Measurements from ENCODE around the gene LGALS3BP. TPM values are rescaled to one million over a fixed set of nuclear protein-coding genes. Genes with fewer than 3 reads are reported as not detected.

The LGALS3BP gene
- total RNA-seq, 1 experiment from 2014 or later: 116 TPM

DNA sequence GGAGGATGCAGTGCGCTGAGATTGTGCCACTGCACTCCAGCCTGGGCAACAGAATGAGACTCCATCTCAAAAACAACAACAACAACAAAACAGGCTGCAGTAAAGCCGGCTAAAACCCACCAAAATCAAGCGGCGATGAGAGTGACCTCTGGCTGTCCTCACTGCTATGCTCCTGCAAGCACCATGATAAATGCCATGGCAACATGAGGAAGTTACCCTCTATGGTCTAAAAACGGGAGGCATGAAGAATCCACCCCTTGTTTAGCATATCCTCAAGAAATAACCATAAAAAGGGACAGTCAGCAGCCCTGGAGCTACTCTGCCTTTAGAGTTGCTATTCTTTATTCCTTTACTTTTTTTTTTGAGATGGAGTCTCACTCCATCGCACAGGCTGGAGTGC is 8.4 kb upstream of the LGALS3BP start:
- Histone ChIP-seq H3K27me3 (ENCODE audit: control insufficient read depth, insufficient read depth, low read length) (no peaks in the 10 kb centered on the region), H3K36me3 (replicated peaks; ENCODE audit: control insufficient read depth, insufficient read depth, low read length) (no peaks in the 10 kb centered on the region; the same call in 1 of the 2 replicates), H3K4me3 (ENCODE audit: insufficient read depth, low read depth, low read length) (no peak overlapping the region)
- DNase-seq: no peak

DNA sequence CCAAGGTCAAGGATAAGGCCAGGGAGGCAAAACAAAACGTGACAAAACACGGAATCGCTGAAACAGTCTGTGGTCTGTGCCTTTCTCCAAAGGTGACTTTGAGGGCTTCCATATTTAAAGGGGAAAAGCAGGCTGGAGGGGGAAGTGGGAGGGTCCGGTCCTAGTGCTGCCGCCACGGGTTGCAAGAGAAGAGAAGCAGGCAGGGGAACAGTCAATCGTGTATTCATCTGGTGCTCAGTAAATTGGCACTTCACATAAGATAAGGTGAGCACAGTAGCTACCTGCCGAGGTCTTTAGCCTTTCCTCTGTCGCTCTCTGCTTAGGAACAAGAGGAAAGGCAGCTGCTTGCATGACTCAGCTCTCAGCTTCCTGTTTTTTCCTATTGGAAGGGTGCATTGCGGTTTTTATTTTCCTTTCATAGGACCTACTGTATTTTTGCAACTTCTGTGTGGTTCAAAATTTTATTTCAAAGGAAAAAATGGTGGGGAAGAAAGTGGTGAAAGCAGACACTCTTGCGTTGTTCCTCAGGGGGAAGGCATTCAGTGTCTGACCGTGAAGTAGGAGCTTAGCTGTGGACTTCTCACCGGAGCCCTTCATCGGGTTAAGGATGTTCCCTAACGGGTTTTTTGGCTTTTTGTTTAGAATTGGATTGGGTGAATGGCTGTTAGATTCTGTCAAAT is 7.1 kb upstream of the LGALS3BP start:
- Histone ChIP-seq H3K36me3 (replicated peaks; ENCODE audit: control insufficient read depth, insufficient read depth, low read length) (no peaks in the 10 kb centered on the region; the same call in 1 of the 2 replicates), H3K27me3 (ENCODE audit: control insufficient read depth, insufficient read depth, low read length) (no peaks in the 10 kb centered on the region), H3K4me3 (ENCODE audit: insufficient read depth, low read depth, low read length) (peak overlapping the region; percentile 11; the same call in 1 of the 2 replicates)
- no peak for DNase-seq

DNA sequence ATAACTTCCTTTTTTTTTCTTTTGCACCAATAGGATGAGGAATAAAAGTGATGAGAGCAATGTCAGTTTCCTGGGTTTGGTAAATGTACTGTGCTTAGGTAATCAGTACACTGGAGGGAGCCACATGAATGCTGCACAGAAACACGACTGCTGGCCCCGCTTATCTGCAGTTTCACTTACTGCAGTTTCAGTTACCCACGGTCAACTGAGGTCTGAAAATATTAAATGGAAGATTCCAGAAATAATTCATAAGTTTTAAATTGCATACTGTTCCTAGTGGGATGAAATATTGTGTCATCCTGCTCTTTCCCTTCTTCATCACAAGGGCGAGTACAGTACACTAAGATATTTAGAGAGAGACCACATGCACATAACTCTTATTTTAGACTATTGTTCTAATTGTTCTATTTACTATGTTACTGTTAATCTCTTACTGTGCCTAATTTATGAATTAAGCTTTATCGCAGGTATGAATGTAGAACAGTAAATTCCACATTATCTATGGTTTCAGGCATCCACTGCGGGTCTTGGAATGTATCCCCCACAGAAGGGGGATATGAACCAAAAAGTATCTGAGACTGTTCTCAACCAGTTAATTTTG is 6.4 kb upstream of the LGALS3BP start:
- Histone ChIP-seq H3K27me3 (ENCODE audit: control insufficient read depth, insufficient read depth, low read length) (no peaks in the 10 kb centered on the region), H3K36me3 (replicated peaks; ENCODE audit: control insufficient read depth, insufficient read depth, low read length) (no peaks in the 10 kb centered on the region; the same call in 1 of the 2 replicates), H3K4me3 (ENCODE audit: insufficient read depth, low read depth, low read length) (no peak overlapping the region)
- DNase-seq: no peak

DNA sequence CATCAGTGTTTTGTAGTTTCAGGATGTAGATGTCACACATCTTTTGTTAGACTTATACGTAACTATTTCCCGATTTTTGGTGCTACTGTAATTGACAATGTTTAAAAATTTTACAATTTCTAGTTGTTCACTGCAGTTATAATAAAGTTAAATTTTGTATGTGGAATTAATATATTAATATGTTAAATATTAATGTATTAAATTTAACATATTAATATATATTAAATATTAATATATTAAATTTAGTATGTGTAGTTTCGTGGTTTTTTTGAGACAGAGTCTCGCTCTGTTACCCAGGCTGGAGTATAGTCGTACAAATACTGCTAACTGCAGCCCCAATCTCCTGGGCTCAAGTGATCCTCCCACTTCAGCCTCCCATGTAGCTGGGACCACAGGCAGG is 5.7 kb upstream of the LGALS3BP start:
- no peak for DNase-seq
- Histone ChIP-seq H3K27me3 (ENCODE audit: control insufficient read depth, insufficient read depth, low read length) (no peaks in the 10 kb centered on the region), H3K4me3 (ENCODE audit: insufficient read depth, low read depth, low read length) (no peak overlapping the region), H3K36me3 (replicated peaks; ENCODE audit: control insufficient read depth, insufficient read depth, low read length) (no peaks in the 10 kb centered on the region; the same call in 1 of the 2 replicates)

DNA sequence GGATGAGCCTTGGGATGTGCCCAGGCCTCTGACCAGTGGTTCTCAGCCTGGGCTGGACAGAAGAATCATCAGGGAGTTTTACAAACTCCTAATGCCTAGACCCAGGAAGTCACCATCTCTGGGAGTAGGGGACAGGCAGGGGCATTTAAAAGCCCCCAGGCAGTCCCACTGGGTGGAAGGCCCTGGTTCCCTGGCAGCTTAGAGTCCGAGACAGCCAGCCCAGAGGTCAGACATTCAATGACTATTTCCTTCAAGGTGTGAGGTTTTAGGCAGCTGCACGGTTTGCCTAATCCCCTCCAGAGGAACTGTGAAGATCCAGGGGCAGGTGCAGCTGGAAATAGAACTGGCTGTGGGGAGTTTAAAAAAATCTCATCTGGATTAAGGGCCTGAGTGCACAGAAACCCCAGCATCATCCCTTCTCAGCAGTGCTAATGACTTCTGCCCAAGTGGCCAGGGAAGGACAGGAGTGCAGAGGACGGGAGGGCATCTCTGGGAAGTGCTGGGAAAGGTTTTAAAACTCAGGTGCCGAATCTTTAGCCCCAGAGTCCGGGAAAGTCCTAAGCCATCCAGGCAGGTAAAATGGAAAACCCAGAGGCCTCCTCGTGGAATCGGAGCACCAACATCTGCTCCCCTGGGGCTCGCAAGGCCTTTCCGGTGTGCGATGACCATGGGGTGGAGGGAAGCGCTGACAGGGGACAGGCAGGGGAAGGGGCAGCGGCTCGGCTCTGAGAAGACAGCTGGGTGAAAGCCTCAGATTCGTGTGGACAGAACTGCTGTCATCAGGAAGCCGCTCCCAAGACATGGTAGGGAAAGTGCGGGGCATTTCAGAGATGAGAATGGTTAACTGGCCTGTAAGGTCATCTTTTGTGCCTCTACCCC is 1.5 kb upstream of the LGALS3BP start:
- no peaks in the 10 kb centered on the region for H3K27me3 ChIP-seq (ENCODE audit: control insufficient read depth, insufficient read depth, low read length)
- H3K4me3 ChIP-seq (ENCODE audit: insufficient read depth, low read depth, low read length): no peak overlapping the region
- no peak for DNase-seq
- H3K36me3 ChIP-seq (replicated peaks; ENCODE audit: control insufficient read depth, insufficient read depth, low read length): no peaks in the 10 kb centered on the region

DNA sequence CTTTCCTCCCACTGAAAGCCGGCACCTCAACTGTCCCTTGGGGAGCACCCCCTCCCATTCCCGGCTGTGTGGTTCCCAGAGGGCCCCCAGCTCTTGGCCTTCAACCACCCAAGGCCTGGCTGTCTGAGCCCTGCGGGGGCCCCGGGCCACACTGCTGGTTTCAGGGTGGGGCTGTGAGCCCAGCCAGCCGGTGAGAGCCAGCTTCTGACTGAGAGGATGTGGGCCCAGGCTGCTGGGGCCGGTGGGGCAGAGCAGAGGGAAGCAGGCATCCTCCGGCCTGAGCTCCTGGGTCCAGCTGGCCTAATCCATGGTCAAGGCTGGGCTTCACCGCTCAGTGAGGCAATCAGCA is 875 bp upstream of the LGALS3BP start:
- Histone ChIP-seq H3K4me3 (ENCODE audit: insufficient read depth, low read depth, low read length) (no peak overlapping the region), H3K27me3 (ENCODE audit: control insufficient read depth, insufficient read depth, low read length) (no peaks in the 10 kb centered on the region)
- DNase-seq: no peak

DNA sequence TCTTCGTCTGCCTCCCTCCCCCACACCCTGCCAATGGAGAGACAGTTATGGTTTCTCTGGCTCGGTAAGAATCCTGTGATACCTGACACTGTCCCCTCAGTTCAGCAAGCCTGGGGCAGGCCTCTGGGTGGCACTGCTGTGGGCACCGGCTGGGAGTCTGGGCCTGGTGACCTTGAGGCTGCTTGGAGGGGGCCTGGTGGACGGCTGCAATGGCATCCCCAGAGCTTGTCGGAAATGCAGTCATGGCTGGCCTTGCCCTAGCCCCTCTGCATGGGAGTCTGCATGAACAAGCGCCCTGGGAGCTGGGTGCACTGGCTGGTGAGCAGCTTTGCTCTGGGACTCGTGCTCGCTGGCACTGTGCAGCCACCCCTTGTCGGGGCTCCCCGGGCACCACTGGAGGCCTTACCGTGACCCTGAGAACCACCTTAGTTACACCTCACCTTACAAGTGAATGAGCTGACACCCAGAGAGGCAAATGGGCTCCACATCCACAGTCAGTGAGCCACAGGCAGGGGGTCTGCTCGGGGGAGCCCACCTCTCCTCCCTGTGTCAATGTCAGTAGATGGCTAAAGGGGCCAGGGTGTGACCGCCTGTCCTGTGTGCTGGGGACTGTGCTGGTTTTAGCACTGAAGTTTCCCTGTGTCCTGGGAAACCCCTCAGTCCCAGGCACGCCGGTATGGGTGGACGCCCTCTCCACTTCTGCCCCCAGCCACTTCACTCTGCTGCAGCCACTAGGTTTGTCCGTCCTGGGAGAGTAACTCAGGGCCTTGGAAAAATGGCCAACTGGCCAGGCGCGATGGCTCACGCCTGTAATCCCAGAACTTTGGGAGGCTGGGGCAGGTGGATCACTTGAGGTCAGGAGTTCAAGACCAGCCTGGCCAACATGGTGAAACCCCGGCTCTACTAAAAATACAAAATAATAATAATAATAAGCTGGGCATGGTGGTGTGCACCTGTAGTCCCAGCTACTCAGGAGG is 1.4 kb downstream of the LGALS3BP start:
- no peaks in the 10 kb centered on the region for H3K27me3 ChIP-seq (ENCODE audit: control insufficient read depth, insufficient read depth, low read length)
- no peaks in the 10 kb centered on the region for H3K36me3 ChIP-seq (replicated peaks; ENCODE audit: control insufficient read depth, insufficient read depth, low read length)
- no peak overlapping the region for H3K4me3 ChIP-seq (ENCODE audit: insufficient read depth, low read depth, low read length)
- DNase-seq: no peak

More for the DNA sequence above, 875 bp upstream of the LGALS3BP start:
- H3K36me3 ChIP-seq (replicated peaks; ENCODE audit: control insufficient read depth, insufficient read depth, low read length): no peaks in the 10 kb centered on the region

DNA sequence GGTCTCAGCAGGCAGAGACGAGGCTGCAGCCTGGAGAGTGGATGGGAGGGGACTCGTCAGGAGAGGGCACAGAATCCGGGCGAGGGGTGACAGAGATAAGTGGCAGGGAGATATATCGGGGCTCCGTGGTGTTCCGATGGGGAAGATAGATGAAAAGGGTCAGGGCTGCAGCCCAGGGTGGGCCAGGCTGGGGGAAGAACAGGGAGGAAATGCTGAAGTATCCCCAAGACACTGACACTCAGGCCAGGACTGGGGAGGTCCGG is 2.1 kb downstream of the LGALS3BP start:
- Histone ChIP-seq H3K36me3 (replicated peaks; ENCODE audit: control insufficient read depth, insufficient read depth, low read length) (no peaks in the 10 kb centered on the region), H3K27me3 (ENCODE audit: control insufficient read depth, insufficient read depth, low read length) (no peaks in the 10 kb centered on the region), H3K4me3 (ENCODE audit: insufficient read depth, low read depth, low read length) (no peak overlapping the region)
- DNase-seq: no peak

DNA sequence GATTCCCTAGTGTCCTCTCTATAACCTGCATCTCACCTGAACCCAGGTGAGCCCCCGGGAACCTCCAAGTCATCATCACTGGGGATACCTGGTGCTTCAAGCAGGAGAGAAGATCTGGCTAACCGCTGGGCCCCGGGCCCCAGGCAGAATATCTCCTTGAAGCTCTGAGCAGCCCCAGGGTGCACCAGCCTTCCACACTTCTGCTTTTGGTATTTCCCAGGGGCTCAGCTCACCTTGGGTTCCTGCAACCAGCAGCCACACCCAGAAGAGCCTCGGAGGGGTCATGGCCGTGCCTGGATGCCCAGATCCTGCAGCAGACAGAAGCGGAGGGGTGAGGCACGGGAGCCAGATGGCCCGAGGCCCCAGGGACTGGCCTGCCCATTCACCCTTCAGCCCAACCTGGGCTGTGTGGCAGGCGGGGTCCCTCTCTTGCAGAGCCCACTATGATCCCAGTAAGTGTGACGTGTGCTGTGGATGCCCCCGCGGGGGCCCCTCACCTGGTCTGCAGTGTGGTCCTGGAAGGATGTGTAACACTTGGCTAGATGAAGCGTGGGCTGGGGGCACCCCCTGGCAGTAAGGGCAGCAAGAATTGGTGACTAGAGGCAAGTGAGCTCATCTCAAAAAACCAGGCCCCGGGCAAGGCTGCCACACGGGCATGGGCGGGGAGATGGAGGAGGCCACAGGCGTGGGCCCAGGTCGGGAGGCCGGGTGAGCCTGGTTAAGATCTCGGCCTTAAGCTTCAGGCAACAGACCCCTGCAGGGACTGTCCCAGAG is 2.6 kb downstream of the LGALS3BP start:
- Histone ChIP-seq H3K4me3 (ENCODE audit: insufficient read depth, low read depth, low read length) (no peak overlapping the region), H3K27me3 (ENCODE audit: control insufficient read depth, insufficient read depth, low read length) (no peaks in the 10 kb centered on the region), H3K36me3 (replicated peaks; ENCODE audit: control insufficient read depth, insufficient read depth, low read length) (no peaks in the 10 kb centered on the region)
- no peak for DNase-seq

DNA sequence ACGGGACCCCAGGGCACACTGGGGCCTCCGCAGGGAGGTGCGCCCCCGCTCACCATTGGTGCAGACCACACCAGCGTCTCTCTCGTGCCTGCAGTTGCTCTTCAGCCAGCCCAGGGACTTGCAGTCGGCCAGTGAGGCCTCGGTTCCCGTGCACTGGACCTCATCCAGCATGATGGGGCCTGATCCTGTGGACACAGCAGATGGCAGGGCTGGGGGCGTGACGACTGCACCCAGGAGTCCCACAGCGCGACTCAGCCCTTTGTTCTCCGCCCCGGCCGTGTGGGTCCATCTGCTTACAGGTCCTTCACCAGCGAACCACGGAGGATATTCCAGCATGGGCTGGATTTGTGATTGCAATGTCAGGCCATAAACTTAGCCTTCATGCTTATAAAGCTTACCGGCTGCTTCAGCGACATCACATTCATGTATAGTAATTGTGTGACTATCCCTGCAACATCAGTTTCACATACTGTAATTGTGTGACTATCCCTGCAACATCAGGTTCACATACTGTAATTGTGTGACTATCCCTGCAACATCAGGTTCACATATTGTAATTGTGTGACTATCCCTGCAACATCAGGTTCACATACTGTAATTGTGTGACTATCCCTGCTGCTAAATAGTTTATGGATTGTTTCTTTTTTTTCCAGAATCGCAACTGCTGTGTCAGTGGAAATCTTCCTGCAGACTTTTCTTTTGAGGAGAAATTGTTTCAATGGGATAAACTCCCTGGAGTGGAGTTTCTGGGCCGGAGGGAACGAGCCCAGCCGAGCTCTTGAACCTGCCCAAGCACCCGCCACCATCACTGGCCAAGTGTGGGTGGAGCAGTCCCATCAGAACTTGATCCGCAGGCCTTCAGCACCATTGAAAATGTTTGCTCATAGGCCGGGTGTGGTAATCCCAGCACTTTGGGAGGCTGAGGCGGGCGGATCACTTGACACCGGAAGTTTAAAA is 4.8 kb downstream of the LGALS3BP start:
- Histone ChIP-seq H3K4me3 (ENCODE audit: insufficient read depth, low read depth, low read length) (no peak overlapping the region), H3K27me3 (ENCODE audit: control insufficient read depth, insufficient read depth, low read length) (no peaks in the 10 kb centered on the region), H3K36me3 (replicated peaks; ENCODE audit: control insufficient read depth, insufficient read depth, low read length) (no peaks in the 10 kb centered on the region)
- DNase-seq: peak; percentile 64

DNA sequence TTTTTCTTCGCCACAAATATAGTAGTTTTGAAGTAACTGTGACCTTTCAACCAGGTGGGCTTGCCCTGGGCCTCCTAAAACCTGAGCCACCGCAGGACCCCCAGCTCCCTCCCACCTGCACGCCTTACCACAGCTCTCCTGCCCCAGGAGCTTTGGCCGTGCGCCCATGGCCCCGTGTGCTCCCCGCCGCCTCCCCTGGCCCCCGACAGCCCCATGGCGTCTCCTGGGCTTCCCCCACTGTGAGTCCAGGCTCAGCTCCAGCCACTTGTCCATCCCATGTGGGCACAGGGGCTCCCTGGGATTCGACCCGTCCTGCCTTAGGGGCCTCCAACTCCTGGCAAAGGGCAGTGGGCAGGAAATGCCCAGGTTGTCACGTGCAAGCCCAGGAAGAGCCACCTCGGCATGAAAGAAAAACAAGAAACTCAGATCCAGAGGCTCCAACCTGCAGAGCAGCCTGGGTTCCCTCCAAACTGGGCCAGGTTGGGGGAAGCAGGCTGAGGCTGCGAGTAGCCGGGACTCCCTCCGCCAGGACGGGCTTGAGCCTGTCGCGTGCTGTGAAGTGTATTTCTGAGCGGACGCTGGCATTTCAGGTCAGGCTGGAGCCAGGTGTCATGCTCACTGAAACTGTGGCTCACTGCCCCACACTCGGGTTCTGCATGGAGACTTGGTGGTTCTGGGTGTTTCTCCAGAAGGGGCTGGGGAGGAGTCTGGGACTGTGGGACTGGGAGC is 5.8 kb downstream of the LGALS3BP start:
- Histone ChIP-seq H3K27me3 (ENCODE audit: control insufficient read depth, insufficient read depth, low read length) (no peaks in the 10 kb centered on the region), H3K4me3 (ENCODE audit: insufficient read depth, low read depth, low read length) (no peak overlapping the region), H3K36me3 (replicated peaks; ENCODE audit: control insufficient read depth, insufficient read depth, low read length) (no peaks in the 10 kb centered on the region)
- peak; percentile 60 for DNase-seq

DNA sequence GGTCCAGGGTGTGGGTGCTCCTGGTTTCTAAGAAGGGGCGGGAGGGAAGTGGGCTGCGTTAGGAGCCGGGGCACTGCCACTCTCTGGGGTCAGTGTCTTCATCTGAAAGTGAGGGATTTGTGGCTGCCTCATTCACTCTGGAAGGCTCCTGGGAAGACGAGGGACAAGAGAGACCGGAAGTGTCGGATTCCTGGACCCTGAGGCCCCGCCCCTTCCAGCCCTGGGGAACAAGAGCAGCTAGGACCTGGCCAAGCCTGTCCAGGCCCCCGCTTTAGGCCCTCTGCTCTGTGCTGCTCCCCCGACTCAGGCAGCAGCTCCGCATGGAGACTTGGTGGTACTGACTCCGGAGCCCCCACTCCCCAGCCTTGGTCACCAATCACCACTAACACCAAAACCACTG is 6.5 kb downstream of the LGALS3BP start:
- peak; percentile 88 for DNase-seq
- Histone ChIP-seq H3K27me3 (ENCODE audit: control insufficient read depth, insufficient read depth, low read length) (no peaks in the 10 kb centered on the region), H3K36me3 (replicated peaks; ENCODE audit: control insufficient read depth, insufficient read depth, low read length) (no peaks in the 10 kb centered on the region)

More for the DNA sequence above, 6.5 kb downstream of the LGALS3BP start:
- no peak overlapping the region for H3K4me3 ChIP-seq (ENCODE audit: insufficient read depth, low read depth, low read length)
